H4 (cell line): ENCODE results near the gene TIAM2. TPM values are rescaled to one million over a fixed set of nuclear protein-coding genes. Genes with fewer than 3 reads are reported as not detected.
A peak's percentile ranks its signal among the peaks of the same experiment; 100 is the strongest.

Experiments
- DNase-seq: peaks from one replicate; pipeline ENCODE4 v3.0.0-alpha.2; 2015; ENCODE audit warnings: low spot score
- total RNA-seq: library from RNA; depleted of rRNA; stranded (reverse); fragments of >200 nt; shearing (Covaris generic); gene quantifications from 2 replicates; pipeline ENCODE4 v1.2.3, GENCODE V29; 2014

TIAM2 gene
- total RNA-seq, 1 experiment from 2014 or later = 5.7 TPM

- no peak for DNase-seq
Measured at GRCh38 chr6:155061381-155061780, 66.3 kb downstream of the TIAM2 start.

- DNase-seq = peak; percentile 7
Measured at GRCh38 chr6:155062866-155063341, 67.8 kb downstream of the TIAM2 start.

GRCh38 chr6:155064303-155064702, 69.2 kb downstream of the TIAM2 start:
- no peak for DNase-seq

GRCh38 chr6:155066361-155066760, 71.2 kb downstream of the TIAM2 start:
- DNase-seq = no peak

- no peak for DNase-seq
Measured at GRCh38 chr6:155066921-155067680, 72.0 kb downstream of the TIAM2 start.

- no peak for DNase-seq
Measured at GRCh38 chr6:155067956-155068615, 73.0 kb downstream of the TIAM2 start.

- DNase-seq = no peak
Measured at GRCh38 chr6:155069543-155069942, 74.4 kb downstream of the TIAM2 start.

GRCh38 chr6:155075930-155076695, 81.0 kb downstream of the TIAM2 start:
- no peak for DNase-seq

GRCh38 chr6:155077331-155077730, 82.2 kb downstream of the TIAM2 start:
- no peak for DNase-seq

GRCh38 chr6:155077784-155078183, 82.7 kb downstream of the TIAM2 start:
- no peak for DNase-seq

GRCh38 chr6:155078331-155078745, 83.2 kb downstream of the TIAM2 start:
- no peak for DNase-seq

GRCh38 chr6:155079985-155080452, 84.9 kb downstream of the TIAM2 start:
- DNase-seq = no peak

- DNase-seq = no peak
Measured at GRCh38 chr6:155080881-155081845, 86.0 kb downstream of the TIAM2 start.

GRCh38 chr6:155084431-155085123, 89.5 kb downstream of the TIAM2 start:
- DNase-seq = no peak

- DNase-seq = no peak
Measured at GRCh38 chr6:155085582-155086257, 90.6 kb downstream of the TIAM2 start.

GRCh38 chr6:155088856-155089255, 93.7 kb downstream of the TIAM2 start:
- DNase-seq = no peak

- DNase-seq = no peak
Measured at GRCh38 chr6:155089746-155090145, 94.6 kb downstream of the TIAM2 start.

GRCh38 chr6:155090166-155090565, 95.1 kb downstream of the TIAM2 start:
- DNase-seq = no peak

- no peak for DNase-seq
Measured at GRCh38 chr6:155091756-155092155, 96.6 kb downstream of the TIAM2 start.

GRCh38 chr6:155093430-155093829, 98.3 kb downstream of the TIAM2 start:
- DNase-seq = no peak
